ENCODE measurements around the gene OR5I1. TPM values are rescaled to one million over a fixed set of nuclear protein-coding genes. Genes with fewer than 3 reads are reported as not detected.

OR5I1 gene
- total and polyA plus RNA-seq, 2 of the 4 experiments (the other 2 are of a cell fraction) = not detected

DNA sequence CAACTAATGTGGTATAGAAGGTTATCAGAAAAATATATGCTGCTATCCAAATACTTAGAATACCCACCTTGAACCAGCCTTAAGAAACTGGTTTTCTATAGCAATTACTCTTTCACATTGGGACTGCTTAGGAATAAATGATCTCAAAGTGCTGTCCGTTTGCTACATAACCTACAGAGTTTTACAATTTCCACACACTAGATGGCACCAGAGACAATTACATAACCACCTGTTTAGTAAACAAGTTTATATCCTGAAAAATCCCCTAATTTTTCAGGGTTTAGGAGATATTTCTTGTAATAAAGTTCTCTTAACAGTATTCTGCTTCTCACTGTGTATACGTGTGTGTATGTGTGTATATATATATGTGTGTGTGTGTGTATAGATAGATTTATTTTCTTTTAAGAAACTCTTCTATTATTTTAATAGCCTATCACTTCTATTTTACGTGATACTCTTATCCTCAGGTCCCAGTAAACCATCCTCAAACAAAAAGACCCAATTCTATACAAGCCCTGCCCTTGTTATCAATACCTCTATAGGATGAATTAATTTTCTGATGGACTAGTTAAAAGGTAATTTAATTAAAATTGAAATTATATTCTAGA, 6.7 kb upstream of the OR5I1 start:
- Histone ChIP-seq H4K5ac (ENCODE audit: low read depth, low read length) (no peak overlapping the region), H2AK9ac (replicated peaks; ENCODE audit: low read depth, low read length, poor library complexity) (no peak overlapping the region), H4K8ac (ENCODE audit: low read depth in 2 of 2, low read length in 2 of 2) (no peak overlapping the region), H3K9me1 (ENCODE audit: insufficient read depth, low read length) (no peaks in the 10 kb centered on the region), H3K79me1 (ENCODE audit: low read depth in 1 of 2, low read length in 2 of 2) (no peaks in the 10 kb centered on the region), H3K4ac (ENCODE audit: low read depth, low read length) (no peak overlapping the region), H3K9me3 (ENCODE audit: control insufficient read depth, insufficient read depth, low read length) (no peaks in the 10 kb centered on the region), H2BK15ac (ENCODE audit: low read depth, low read length) (no peak overlapping the region), H3K4me1 (ENCODE audit: control insufficient read depth, insufficient read depth, low read length) (no peaks in the 10 kb centered on the region), H3K4me2 (ENCODE audit: low read depth, low read length) (no peak overlapping the region), H3K18ac (ENCODE audit: low read depth, low read length) (no peak overlapping the region), H3K23ac (ENCODE audit: low read depth, low read length) (no peak overlapping the region), H2BK20ac (ENCODE audit: low read depth, low read length) (no peak overlapping the region), H3K27me3 (ENCODE audit: control insufficient read depth, insufficient read depth, low read length) (no peaks in the 10 kb centered on the region), H3K4me3 (ENCODE audit: insufficient read depth, low read depth, low read length) (no peak overlapping the region), H3K14ac (replicated peaks; ENCODE audit: low read depth, low read length) (no peak overlapping the region), H2BK5ac (ENCODE audit: low read depth, low read length, poor library complexity, severe bottlenecking) (no peak overlapping the region), H3K36me3 (ENCODE audit: control insufficient read depth, insufficient read depth, low read length) (no peaks in the 10 kb centered on the region), H3K27ac (ENCODE audit: insufficient read depth, low read length) (no peak overlapping the region), H3K9ac (ENCODE audit: low read depth, low read length) (no peak overlapping the region), H3K56ac (ENCODE audit: extremely low read depth, insufficient read depth, low read length) (no peak overlapping the region), H2AK5ac (ENCODE audit: low read depth, low read length) (no peak overlapping the region), H4K20me1 (ENCODE audit: insufficient read depth, low read length) (no peaks in the 10 kb centered on the region), H2AFZ (replicated peaks; ENCODE audit: low read length, poor library complexity) (no peak overlapping the region), H2BK120ac (ENCODE audit: low read depth, low read length) (no peak overlapping the region), H4K91ac (ENCODE audit: insufficient read depth, low read depth, low read length) (no peak overlapping the region)
- dilution Hi-C loops (cut with HindIII; ENCODE audit: low sequenced_read_pairs, unreplicated experiment) (no loop called here), in situ Hi-C loops (cut with MboI; ENCODE audit: low sequenced_read_pairs) (no loop called here), intact Hi-C loops (cut with micrococcal nuclease) (loop anchor here (5.0 kb wide), 1 partner anchor 844 kb away; no protein-coding TSS in a partner anchor)
- DNase-seq (peak; percentile 7), ATAC-seq (ENCODE audit: low read depth) (no peak)
- WGBS, 2 experiments (ENCODE audit: extremely low coverage in 2 of 2, insufficient read length in 1 of 2) = no CpG with 5 or more reads among the region's 3 CpGs
- no TSS peak for BruUV-seq (replicated peaks)
- ChIA-PET POLR2A (ENCODE audit: unreplicated experiment) (no interaction called here), CTCF (no interaction called here)
- TF ChIP-seq RCOR1 (IDR thresholded peaks at IDR 0.05; ENCODE audit: insufficient replicate concordance, low read length) (no peak), FOS (IDR thresholded peaks at IDR 0.05; ENCODE audit: low read depth, low read length) (no peak), CHD1 (IDR thresholded peaks at IDR 0.05; ENCODE audit: low read depth, low read length) (no peak), SMC3 (IDR thresholded peaks at IDR 0.05; ENCODE audit: low read depth, low read length) (no peak), RAD21 (IDR thresholded peaks at IDR 0.05; ENCODE audit: low read length) (peak; percentile 27)
- TF ChIP-seq, protein P1, sequence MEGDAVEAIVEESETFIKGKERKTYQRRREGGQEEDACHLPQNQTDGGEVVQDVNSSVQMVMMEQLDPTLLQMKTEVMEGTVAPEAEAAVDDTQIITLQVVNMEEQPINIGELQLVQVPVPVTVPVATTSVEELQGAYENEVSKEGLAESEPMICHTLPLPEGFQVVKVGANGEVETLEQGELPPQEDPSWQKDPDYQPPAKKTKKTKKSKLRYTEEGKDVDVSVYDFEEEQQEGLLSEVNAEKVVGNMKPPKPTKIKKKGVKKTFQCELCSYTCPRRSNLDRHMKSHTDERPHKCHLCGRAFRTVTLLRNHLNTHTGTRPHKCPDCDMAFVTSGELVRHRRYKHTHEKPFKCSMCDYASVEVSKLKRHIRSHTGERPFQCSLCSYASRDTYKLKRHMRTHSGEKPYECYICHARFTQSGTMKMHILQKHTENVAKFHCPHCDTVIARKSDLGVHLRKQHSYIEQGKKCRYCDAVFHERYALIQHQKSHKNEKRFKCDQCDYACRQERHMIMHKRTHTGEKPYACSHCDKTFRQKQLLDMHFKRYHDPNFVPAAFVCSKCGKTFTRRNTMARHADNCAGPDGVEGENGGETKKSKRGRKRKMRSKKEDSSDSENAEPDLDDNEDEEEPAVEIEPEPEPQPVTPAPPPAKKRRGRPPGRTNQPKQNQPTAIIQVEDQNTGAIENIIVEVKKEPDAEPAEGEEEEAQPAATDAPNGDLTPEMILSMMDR (conservative IDR thresholded peaks at IDR 0.05; ENCODE audit: low read depth, low read length) = peak; percentile 45
